ENCODE measurements around the gene EMC9.

The EMC9 gene

GRCh38 chr14:24133735-24134134, 7.7 kb downstream of the EMC9 start:
- TF ChIP-seq EZH2 (IDR thresholded peaks at IDR 0.05; ENCODE audit: borderline replicate concordance, low read depth, low read length, severe bottlenecking): no peak
- TF ChIP-seq CTCF (IDR thresholded peaks at IDR 0.05; ENCODE audit: borderline replicate concordance, extremely low read depth, low read length, poor library complexity, severe bottlenecking): no peak
- H2AFZ ChIP-seq (ENCODE audit: low read depth, low read length): no peak overlapping the region
- ATAC-seq (ENCODE audit: insufficient read depth, low read depth) (no peak), DNase-seq (no peak)
- H3K27ac ChIP-seq (ENCODE audit: low read length): no peak overlapping the region
- H3K9me3 ChIP-seq (ENCODE audit: insufficient read depth, low read length, severe bottlenecking): no peaks in the 10 kb centered on the region
- H3K4me1 ChIP-seq (ENCODE audit: insufficient read depth, low read length): peaks cover 31% of the 10 kb centered on the region
- H3K9ac ChIP-seq (ENCODE audit: low read depth, low read length): no peak overlapping the region
- peaks cover 22% of the 10 kb centered on the region; the same call in 1 of the 2 replicates for H4K20me1 ChIP-seq (ENCODE audit: insufficient read depth, low read length)
- peaks cover 28% of the 10 kb centered on the region for H3K79me2 ChIP-seq (ENCODE audit: insufficient read depth, low read length)
- no peak overlapping the region for H3K4me3 ChIP-seq (ENCODE audit: low read depth in 1 of 2, low read length in 2 of 2)
- peaks cover 20% of the 10 kb centered on the region for H3K36me3 ChIP-seq (ENCODE audit: insufficient read depth, low read length)
- H3K4me2 ChIP-seq (ENCODE audit: insufficient read depth, low read length): no peak overlapping the region
- H3K27me3 ChIP-seq (ENCODE audit: insufficient read depth, low read length, poor library complexity): no peaks in the 10 kb centered on the region

- TF ChIP-seq CTCF (IDR thresholded peaks at IDR 0.05; ENCODE audit: borderline replicate concordance, extremely low read depth, low read length, poor library complexity, severe bottlenecking) (no peak), EZH2 (IDR thresholded peaks at IDR 0.05; ENCODE audit: borderline replicate concordance, low read depth, low read length, severe bottlenecking) (no peak)
- peaks cover 24% of the 10 kb centered on the region for H3K4me1 ChIP-seq (ENCODE audit: insufficient read depth, low read length)
- no peak overlapping the region for H3K9ac ChIP-seq (ENCODE audit: low read depth, low read length)
- H4K20me1 ChIP-seq (ENCODE audit: insufficient read depth, low read length): peaks cover 15% of the 10 kb centered on the region; the same call in 1 of the 2 replicates
- no peak overlapping the region for H3K4me3 ChIP-seq (ENCODE audit: low read depth in 1 of 2, low read length in 2 of 2)
- H3K27ac ChIP-seq (ENCODE audit: low read length): no peak overlapping the region
- no peaks in the 10 kb centered on the region for H3K27me3 ChIP-seq (ENCODE audit: insufficient read depth, low read length, poor library complexity)
- peaks cover 12% of the 10 kb centered on the region for H3K36me3 ChIP-seq (ENCODE audit: insufficient read depth, low read length)
- DNase-seq (no peak), ATAC-seq (ENCODE audit: insufficient read depth, low read depth) (no peak)
- no peak overlapping the region for H3K4me2 ChIP-seq (ENCODE audit: insufficient read depth, low read length)
- no peak overlapping the region for H2AFZ ChIP-seq (ENCODE audit: low read depth, low read length)
- peaks cover 20% of the 10 kb centered on the region for H3K79me2 ChIP-seq (ENCODE audit: insufficient read depth, low read length)
- no peaks in the 10 kb centered on the region for H3K9me3 ChIP-seq (ENCODE audit: insufficient read depth, low read length, severe bottlenecking)
These were observed 8.4 kb downstream of the EMC9 start for GRCh38 chr14:24132976-24133375.

GRCh38 chr14:24132061-24132685, 9.2 kb downstream of the EMC9 start:
- Histone ChIP-seq H3K79me2 (ENCODE audit: insufficient read depth, low read length) (peaks cover 12% of the 10 kb centered on the region), H4K20me1 (ENCODE audit: insufficient read depth, low read length) (peaks cover 7% of the 10 kb centered on the region; the same call in 1 of the 2 replicates), H3K4me2 (ENCODE audit: insufficient read depth, low read length) (no peak overlapping the region), H3K4me1 (ENCODE audit: insufficient read depth, low read length) (peaks cover 16% of the 10 kb centered on the region), H3K27ac (ENCODE audit: low read length) (no peak overlapping the region), H3K9me3 (ENCODE audit: insufficient read depth, low read length, severe bottlenecking) (no peaks in the 10 kb centered on the region), H3K36me3 (ENCODE audit: insufficient read depth, low read length) (peaks cover 4% of the 10 kb centered on the region), H3K9ac (ENCODE audit: low read depth, low read length) (no peak overlapping the region; the same call in 1 of the 2 replicates), H3K4me3 (ENCODE audit: low read depth in 1 of 2, low read length in 2 of 2) (no peak overlapping the region), H2AFZ (ENCODE audit: low read depth, low read length) (no peak overlapping the region), H3K27me3 (ENCODE audit: insufficient read depth, low read length, poor library complexity) (no peaks in the 10 kb centered on the region)
- ATAC-seq (ENCODE audit: insufficient read depth, low read depth): no peak
- DNase-seq: no peak
- TF ChIP-seq EZH2 (IDR thresholded peaks at IDR 0.05; ENCODE audit: borderline replicate concordance, low read depth, low read length, severe bottlenecking): no peak
- TF ChIP-seq CTCF (IDR thresholded peaks at IDR 0.05; ENCODE audit: borderline replicate concordance, extremely low read depth, low read length, poor library complexity, severe bottlenecking): no peak

All from DND-41 (cell line).